GM19328 (cell line): ENCODE measurements around the gene FMR1NB.

Experiments
- ATAC-seq: cut with Tn5 transposase; IDR thresholded peaks from one replicate; pipeline ENCODE4 v1.9.1; 2021; ENCODE audit warnings: mild to moderate bottlenecking, moderate library complexity; ENCODE audit not compliant: unreplicated experiment

The FMR1NB gene

DNA sequence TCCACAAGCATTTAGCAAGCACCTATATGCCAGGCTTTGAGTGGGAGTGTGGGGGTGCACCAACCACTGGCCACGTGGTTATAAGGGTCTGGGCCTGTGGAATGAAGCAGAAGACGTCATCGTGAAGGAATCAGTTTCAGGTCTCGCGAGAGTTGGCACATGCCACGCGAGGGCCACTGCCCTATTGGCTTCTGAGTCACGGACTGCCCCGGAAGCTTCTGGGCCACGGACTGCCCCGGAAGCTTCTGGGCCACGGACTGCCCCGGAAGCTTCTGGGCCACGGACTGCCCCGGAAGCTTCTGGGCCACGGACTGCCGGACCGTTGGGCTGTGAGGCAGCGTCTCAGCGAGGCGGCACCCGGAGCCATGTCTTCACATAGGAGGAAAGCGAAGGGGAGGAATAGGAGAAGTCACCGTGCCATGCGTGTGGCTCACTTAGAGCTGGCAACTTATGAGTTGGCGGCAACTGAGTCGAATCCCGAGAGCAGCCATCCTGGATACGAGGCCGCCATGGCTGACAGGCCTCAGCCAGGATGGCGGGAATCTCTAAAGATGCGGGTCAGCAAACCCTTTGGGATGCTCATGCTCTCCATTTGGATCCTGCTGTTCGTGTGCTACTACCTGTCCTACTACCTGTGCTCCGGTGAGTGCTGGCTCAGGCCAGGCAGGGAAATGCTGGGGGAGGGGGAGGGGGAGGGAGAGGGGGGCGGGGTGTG, at the start of gene FMR1NB:
Gene FMR1NB, plus strand, starts transcription at position 300 of the 715 bp plus-strand sequence. Its CDS starts 66 bp downstream, at position 366.
- no peak for ATAC-seq

DNA sequence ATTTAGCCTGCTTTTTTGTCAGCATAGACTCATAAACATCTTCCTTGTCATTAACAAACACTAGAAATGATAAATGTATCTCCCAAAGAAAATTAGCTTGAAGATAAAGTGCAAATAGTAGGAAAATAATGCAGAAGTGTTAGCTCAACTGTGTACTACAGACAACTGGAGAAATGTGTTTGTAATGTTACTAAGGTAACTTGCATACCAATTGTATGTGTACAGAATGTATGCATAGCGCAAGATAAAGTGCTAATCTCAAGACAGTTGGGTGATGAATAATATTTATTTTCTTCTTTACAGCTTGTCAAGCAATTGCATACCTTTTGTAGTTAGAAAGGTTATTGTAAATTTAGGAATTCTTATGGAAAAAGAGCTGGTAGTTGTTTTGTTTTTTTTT, 47.3 kb upstream of the FMR1NB start:
- no peak for ATAC-seq

- ATAC-seq = no peak
Measured at GRCh38 chrX:147935156-147935758, 45.9 kb upstream of the FMR1NB start.

GRCh38 chrX:147945286-147945685, 35.9 kb upstream of the FMR1NB start:
- ATAC-seq = no peak

DNA sequence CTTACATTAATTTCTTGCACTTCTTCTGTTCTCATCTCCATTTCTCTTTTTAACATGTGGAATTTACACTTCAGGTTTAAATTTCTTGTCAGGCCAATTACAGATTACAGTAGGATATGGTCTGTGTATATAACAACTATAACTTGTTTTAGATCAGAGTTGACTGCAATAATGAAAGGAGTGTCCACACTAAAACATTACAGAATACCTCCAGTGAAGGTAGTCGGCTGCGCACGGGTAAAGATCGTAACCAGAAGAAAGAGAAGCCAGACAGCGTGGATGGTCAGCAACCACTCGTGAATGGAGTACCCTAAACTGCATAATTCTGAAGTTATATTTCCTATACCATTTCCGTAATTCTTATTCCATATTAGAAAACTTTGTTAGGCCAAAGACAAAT, 32.6 kb upstream of the FMR1NB start:
- no peak for ATAC-seq

- no peak for ATAC-seq
Measured at GRCh38 chrX:147950352-147950751, 30.8 kb upstream of the FMR1NB start.

- ATAC-seq = no peak
Measured at GRCh38 chrX:147953976-147954375, 27.2 kb upstream of the FMR1NB start.

DNA sequence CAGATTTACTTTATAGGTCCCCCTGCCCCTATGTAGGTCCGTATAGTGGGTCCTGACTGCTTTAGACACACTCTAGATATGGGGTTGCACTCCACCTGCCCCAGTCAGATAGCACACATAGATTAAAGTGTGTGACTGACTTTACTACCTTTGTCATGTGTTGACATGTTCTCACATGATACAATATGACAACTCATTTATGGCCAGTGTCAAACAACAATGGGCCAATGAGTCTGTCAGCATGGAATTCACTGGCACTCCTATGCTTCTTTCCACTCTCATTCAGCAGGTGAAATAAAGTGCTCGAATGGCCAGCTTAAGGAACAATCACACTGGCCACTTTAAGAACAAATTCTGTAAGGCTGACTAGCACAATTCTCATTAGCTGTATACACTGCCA, 23.8 kb upstream of the FMR1NB start:
- ATAC-seq = no peak

GRCh38 chrX:147958291-147958690, 22.8 kb upstream of the FMR1NB start:
- no peak for ATAC-seq

DNA sequence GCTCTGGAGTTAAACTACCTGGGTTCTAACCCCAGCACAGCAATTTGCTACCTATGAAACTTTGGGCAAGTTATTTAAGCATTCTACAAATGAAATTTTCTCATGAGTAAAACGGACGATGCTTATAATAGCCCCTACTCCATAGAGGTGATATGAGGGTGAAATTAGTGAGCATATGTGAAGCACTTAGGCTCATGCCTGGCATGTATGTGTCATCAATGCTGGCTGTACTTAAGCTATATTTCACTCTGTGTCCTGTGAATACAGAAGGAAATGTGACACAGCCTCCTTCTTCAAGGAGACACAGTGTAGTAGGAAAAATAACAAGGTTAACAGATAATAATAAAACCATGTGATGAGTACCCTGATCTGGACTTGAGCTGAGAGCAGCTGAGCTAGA, 20.4 kb upstream of the FMR1NB start:
- no peak for ATAC-seq

DNA sequence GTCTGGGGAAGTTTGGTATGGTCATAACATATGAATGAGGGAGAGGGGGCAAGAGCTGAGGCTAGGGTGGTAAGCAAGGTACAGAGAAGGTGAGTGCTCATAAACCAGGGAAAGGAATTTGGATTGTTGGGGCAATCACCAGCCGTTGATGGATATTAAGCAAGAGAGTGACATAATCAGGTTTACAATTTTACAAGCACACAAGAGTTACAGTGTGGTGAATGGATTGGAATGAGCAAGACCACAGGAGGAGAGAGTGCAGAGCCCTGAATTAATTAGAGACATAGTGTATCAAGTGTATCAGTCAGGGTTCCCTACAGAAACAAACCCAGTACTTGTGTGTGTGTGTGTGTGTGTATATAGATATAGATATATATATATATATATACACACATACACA, 18.7 kb upstream of the FMR1NB start:
- ATAC-seq = no peak

- no peak for ATAC-seq
Measured at GRCh38 chrX:147978931-147979330, 2.2 kb upstream of the FMR1NB start.

- ATAC-seq = no peak
Measured at GRCh38 chrX:148020329-148020728, 39.2 kb downstream of the FMR1NB start.

GRCh38 chrX:148024425-148025148, 43.5 kb downstream of the FMR1NB start:
- ATAC-seq = peak; percentile 82

GRCh38 chrX:148035380-148035779, 54.2 kb downstream of the FMR1NB start:
- no peak for ATAC-seq

DNA sequence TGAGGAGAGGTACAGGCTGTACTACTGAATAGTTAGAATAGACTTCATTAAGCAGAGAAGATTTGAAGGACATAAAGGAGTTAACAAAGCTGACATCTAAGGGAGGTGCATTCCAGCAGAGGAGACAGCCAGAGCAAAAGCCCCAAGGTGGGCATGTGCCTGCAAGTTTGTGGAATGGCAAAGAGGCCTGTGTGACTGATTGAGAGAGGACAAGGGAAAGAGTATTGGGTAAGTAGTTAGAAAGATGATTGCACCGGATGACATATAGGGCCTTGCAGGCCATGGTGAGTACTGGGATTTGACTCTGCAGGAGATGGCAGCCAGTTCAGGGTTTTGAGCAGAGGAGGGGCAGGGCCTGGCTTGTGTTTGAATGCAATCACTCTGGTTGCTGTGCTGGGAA, 55.9 kb downstream of the FMR1NB start:
- ATAC-seq = no peak

DNA sequence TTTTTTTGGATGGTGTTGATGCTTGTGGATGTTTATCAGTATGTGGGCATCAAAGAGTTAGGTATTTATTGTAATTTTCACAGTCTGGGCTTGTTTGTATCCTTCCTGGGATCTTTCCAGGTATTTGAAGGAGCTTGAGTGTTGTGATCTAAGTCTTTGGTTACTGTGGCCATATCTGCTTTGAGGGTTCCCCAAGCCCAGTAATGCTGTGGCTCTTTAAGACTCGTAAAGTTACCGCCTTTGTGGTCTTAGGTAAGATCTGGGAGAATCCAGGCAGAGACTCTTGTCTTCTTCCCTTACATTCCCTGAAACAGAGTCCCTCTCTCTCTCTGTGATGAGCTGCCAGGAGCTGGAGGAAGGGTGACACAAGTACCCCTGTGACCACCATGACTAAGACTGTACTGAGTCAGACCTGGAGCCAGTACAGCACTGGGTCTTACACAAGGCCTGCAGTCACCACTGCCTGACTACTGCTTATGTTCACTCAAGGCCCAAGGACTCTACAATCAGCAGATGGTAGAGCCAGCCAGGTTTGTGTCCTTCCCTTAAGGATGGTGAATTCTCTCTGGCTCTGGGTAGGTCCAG, 62.2 kb downstream of the FMR1NB start:
- no peak for ATAC-seq

DNA sequence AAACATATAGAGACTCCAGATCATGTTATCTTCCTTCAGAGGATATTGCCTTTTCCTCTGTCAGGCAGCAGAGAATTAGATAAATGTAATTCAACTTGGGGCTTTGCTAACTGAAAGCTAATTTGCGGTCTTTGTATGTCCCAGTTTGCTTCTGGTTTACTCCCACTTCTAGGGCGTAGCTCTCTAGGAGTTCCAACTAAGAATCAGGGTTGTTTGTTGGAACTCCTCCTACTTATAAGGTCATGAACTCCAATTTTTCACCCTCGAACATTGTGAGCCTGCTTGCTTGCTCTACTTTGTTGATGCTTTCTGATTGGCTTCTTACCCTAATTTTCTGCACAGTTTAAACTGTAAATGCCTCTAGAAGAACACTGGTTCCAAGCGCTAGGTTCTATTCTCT, 66.1 kb downstream of the FMR1NB start:
- no peak for ATAC-seq

DNA sequence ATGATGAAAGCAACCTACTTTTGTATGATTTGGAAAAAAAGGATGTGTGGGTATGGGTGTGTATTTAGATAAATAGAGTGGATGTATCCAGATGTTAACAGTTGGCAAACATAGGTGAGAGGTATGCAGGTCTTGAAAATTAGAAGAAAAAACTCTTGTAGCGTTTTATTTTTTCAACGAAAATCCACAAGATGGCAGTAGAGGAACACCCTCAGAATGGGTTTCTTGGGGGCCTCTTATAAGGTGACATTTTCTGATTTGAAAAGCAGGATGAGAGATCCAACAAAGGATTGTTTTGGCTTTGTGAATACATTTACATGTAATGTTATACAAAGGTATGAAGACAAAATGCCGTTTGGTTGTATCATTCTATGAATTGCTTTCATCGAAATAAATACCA, 68.3 kb downstream of the FMR1NB start:
- ATAC-seq = no peak

DNA sequence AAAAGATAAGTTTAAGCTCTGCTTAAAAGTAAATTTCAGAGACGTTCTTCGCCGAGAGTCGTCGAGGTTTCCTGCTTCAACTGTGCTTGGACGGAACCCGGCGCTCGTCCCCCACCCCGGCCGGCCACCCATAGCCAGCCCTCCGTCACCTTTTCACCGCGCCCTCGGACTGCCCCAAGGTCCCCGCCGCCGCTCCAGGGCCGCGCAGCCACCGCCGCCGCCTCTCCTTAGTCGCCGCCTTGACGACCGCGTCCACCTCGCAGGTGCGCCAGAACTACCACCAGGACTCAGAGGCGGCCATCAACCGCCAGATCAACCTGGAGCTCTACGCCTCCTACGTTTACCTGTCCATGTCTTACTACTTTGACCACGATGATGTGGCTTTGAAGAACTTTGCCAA, 70.8 kb downstream of the FMR1NB start:
- ATAC-seq = no peak

- no peak for ATAC-seq
Measured at GRCh38 chrX:148067285-148067684, 86.1 kb downstream of the FMR1NB start.
